GM21528 (cell line): ENCODE measurements around the gene ARHGAP20.

Source experiments
- ATAC-seq: cut with Tn5 transposase; IDR thresholded peaks from one replicate; pipeline ENCODE4 v1.9.1; 2021; ENCODE audit warnings: mild to moderate bottlenecking, moderate library complexity; ENCODE audit not compliant: unreplicated experiment, low FRiP score

Gene ARHGAP20

GRCh38 chr11:110529043-110529442, 183.2 kb downstream of the ARHGAP20 start:
- ATAC-seq: no peak

- ATAC-seq: no peak
These were observed 185.1 kb downstream of the ARHGAP20 start for GRCh38 chr11:110527146-110527545.
